HG03196 (cell line): Measurements from ENCODE around the gene AQP2.
"Not testable (repeated sequence)": the region's sequence is repeated elsewhere in the genome, so short reads cannot be mapped to it uniquely, and the experiment has no call there.

Source experiments
- ATAC-seq: cut with Tn5 transposase; IDR thresholded peaks from one replicate; pipeline ENCODE4 v1.9.1; 2021; ENCODE audit not compliant: unreplicated experiment

The AQP2 gene

DNA sequence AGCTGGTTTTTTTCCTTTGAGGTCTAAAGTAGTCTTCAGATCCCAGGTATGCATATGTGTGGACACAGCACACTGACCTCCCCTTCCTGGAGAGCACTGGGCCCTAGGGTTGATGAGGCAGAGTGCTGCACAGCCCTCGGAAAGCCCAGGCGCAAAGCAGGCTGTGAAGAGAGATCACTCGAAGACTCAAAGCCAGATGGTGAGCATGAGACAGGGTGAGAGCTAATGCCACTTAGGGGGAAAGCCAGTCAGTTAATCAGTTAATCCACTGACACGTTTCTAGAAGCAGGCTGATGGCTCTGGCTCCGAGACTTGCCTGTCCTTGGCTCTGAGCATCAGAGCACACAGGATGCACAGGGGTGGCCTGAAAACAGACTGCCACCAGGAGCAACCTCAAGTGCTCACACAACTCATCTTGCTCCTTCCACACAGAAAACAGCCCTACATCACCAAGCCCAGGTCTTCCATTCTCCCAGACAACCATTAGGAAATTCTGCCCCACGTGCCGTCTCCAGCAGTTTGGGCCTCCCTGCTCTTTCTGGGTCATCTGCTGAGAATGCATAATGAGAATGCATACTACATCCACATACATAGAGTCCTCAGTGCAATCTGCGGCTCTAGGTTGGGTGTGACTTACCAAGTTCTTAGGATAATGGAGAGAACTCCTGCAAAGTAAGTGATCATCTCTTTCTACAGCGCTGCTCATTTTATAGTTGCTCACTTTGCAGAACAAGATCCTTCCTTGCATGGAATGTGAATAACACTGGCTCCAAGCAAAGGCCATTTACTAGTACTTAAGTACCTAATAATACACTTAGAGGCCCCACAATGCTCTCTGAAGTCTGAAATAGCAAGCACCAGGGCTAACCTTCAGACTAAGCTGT, 34.2 kb downstream of the AQP2 start:
- ATAC-seq: no peak

DNA sequence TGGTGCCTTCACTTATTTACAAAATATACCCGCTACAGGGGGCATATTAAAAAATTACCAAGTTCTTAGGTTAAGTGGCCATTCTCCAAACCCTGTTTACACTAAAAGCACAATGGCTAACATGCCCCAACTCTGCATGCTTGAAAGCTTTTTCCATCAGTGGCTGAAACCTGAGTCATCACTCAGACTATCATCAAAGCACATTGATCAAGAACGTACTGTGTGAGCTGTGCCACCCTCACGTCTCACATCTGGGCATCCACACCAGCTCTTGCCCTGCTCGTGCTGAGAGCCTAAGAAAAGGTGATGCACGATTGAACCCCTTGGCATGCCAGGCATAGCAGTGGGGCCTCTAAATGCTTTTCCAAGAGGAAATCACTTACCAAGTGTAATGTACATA, 35.4 kb downstream of the AQP2 start:
- ATAC-seq: no peak

DNA sequence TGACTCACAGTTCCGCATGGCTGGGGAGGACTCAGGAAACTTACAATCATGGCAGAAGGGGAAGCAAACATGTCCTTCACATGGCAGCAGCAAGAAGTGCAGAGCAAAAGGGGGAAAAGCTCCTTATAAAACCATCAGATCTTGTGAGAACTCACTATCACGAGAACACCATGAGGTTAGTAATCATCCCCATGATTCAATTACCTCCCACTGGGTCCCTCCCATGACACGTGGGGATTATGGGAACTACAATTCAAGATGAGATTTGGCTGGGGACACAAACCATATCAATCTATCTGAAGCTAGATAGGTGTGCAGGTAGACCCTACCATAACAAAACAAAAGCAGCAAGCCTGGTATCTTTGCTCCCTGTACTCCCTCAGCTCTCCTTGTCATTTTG, 35.9 kb downstream of the AQP2 start:
- ATAC-seq: not testable (repeated sequence)

DNA sequence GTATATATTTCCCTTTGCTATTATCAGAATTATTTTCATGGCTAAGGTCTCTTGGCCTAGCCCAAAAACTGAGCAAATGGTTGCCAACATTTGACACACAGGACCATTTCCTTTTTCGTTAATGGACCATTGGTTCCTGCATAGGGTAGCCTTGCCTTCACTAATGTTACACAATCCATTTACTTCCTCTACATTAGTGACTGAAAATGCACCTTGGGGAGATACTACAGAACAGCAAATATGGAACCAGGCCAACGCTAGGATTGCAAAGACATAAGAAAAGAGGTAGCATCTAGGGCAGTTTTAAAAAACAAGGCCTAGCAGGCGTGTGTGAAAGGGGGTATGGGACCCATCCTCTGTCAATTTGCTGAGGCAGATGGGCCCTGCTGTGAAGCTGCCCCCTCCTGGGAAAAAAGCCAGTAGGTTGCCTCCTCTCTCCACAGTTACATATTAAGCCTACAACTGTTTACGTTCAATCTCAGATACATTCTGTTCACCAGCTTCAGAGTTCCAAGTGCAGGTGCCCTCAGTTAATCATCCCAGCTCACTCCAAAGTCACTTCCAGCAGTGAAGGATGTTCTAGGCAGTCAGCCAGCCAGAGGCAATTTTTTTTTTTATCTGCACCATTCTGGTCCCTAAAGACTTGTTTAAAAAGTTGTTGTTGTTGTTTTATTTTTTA, 37.2 kb downstream of the AQP2 start:
- no peak for ATAC-seq

DNA sequence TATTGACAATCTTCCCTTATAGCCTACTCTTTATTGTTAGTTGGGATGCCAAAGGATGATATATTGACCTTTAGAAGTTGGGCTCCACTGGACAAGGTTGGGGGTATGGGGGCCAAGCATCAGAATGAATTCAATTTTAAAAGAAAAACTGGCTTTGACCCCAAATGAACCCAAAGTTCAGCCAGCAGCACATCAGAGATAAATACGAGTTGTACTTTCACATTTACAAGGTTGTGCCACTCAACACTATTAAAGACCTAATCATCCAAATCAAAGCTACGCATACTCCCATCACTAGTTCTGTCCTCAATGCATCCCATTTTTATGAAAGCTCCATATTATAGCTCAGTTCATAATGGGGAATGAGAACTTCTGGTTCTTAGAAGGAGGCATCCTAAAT, 38.9 kb downstream of the AQP2 start:
- ATAC-seq: not testable (repeated sequence)

DNA sequence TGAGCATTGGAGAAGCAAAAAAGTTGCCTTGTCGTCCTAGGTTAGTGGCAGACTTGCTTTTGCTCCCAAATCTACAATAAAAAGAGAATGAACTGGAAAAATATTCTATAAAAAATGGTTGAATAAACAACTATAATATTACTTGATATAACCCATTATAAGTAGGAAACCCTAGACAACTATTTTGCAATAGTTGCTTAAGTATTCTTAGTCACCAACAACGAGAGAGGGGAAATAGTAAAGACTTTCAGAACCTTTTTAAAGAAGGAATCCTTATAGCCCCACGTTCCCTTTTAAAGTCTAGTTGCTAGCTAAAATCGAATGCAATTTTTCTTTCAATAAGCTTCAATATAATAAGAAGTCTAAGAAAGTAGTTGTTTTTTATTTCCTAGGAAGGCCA, 39.7 kb downstream of the AQP2 start:
- no peak for ATAC-seq

DNA sequence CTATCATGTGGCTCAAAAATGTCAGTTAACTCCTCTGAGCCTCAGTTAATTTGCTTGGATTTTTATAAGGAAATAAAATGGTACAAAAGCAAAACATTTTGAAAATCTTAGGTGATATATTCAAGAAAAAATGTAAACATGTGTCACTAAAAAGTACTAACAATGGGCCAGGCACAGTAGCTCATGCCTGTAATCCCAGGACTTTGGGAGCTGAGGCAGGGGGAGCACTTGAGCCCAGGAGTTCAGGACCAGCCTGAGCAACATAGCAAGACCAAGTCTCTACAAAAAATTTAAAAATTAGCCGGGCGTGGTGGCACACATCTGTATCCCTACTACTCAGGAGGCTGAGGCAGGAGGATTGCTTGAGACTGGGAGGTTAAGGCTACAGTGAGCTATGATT, 47.9 kb downstream of the AQP2 start:
- no peak for ATAC-seq

DNA sequence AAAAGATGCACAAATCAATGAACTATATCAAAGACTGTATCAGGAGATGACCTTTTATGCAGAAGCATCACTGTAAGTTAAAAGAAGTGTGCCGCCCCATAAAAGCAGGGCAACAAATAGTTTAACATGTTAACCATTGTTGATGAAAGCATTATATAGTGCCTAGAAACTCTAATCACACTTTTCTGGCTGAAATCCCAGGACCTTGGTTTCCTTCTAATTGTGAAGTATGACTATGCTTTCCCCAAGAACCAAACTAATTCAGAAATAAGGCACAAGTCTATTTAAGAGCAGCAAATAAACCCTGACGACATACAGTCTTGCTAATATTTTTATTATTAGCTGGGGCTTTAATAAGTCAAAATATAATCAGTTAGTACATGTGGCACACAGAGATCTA, 53.1 kb downstream of the AQP2 start:
- ATAC-seq: no peak

DNA sequence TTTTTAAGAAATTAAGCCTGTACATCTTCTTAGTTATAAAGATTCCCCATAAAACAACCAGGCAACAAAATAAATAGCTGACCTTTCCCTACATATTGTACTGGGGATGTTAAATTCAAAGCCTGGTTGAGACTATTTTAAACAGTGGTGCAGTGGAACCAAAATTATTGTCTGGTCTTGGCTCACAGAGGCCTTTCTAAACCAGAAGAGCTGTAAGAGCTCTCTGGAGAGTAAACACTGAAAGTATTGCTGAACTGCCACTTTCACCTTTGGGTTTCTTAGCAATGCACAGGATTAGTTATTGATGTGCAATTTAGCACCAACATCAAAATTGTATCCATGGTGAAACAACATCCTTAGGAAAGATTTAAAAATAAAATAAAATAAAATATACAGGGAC, 54.2 kb downstream of the AQP2 start:
- no peak for ATAC-seq

DNA sequence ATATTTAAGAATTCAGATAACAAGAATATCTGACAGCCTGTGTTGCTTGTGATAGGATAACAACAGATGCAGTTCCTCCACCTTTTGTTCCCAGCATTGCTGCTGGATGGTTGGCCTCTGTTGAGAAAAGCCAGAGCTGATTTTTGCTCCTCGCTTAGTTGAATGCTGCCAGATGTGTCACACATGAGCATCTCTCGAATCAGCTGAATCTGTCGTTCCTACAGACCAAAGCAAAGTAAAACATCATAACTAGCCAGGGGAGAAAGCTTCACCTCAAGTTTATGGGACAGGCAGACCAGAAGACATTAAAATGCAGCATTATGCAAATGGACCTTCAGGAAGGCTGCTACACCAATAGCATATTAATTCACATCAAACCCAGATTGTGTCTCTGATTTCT, 54.6 kb downstream of the AQP2 start:
- ATAC-seq: no peak

DNA sequence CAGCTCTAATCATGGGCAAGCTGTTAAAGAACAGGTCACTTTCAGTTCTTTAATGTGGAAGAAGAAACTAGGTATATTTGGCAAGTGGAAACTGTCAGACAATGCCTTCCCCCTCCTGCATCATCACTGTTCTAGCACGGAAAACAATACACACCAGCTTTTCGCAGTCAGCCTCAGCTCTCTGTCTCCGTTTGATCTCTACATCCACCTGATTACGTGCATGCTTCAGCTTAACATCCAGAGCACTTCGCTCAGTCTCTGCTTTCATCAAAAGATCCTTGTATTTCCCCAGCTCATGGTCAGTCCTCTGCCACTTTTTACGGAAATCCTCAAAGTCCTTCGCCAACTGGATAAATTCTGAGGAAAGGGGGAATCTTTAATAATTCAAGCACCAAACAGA, 55.7 kb downstream of the AQP2 start:
- no peak for ATAC-seq

DNA sequence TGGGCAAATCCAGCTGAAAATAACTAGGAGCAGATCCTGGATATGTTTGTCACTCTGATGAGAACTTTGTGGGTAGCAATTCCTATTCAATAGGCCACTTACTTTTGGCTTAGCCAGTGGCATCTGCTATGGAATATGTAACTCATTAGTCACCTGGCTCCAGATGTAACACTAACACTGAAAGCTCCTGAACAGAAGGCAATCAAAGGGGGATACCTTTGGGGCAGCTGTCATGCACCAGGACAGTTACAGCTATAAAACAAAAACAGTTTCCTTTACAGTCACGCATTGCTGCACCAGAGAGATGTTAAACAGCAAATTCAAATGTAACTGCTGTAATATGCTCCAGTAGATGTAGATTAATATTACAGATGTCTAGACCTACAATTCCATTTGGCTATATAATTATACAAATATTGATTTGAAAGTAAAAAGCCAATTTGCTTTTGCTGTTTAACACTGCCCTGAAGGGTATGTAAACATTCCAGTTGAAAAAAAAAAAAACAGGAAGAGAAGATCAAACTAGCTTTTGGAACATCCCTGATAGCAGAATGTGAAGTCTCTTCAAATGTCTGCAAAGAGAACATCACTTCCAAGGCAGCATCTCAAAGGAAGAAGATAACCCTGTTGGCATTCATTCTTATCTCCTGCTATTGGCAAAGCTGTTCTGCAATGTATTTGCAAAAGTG, 56.4 kb downstream of the AQP2 start:
- ATAC-seq: no peak
